ENCODE data around the gene CXCL11. TPM values are rescaled to one million over a fixed set of nuclear protein-coding genes. Genes with fewer than 3 reads are reported as not detected.
"Not testable (repeated sequence)": the region's sequence is repeated elsewhere in the genome, so short reads cannot be mapped to it uniquely, and the experiment has no call there.

Gene CXCL11
- total and polyA plus RNA-seq, 3 donors from 2014 or later = 0.55 to 2.0 TPM; not detected in 1

DNA sequence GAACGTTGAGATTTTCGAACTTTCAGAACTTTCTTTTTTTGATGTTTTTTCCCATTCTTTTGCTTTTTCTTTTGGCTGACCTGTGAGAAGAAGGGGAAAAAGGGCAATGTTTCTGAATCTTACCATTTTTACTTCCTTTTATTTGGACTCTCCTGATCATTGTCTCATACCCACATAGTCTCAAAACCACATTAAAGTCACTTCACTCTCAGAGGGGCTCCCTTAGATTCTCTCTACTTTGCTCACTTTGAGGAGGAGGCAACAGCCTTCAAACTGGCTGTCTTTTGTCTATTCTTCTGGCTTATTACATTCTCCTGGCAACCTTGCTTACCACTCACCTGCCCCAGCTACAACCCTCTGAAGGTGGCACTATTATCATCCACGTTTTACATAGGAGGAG, 32.2 kb downstream of the CXCL11 start:
- Histone ChIP-seq H3K4me1 (no peaks in the 10 kb centered on the region), H3K4me3 (no peak overlapping the region), H3K9me3 (no peaks in the 10 kb centered on the region), H3K27ac (no peak overlapping the region), H3K27me3 (no peaks in the 10 kb centered on the region), H3K36me3 (ENCODE audit: low read depth, missing control alignments) (no peaks in the 10 kb centered on the region)
- TF ChIP-seq POLR2A (IDR thresholded peaks at IDR 0.05) = no peak
- TF ChIP-seq, protein P1, sequence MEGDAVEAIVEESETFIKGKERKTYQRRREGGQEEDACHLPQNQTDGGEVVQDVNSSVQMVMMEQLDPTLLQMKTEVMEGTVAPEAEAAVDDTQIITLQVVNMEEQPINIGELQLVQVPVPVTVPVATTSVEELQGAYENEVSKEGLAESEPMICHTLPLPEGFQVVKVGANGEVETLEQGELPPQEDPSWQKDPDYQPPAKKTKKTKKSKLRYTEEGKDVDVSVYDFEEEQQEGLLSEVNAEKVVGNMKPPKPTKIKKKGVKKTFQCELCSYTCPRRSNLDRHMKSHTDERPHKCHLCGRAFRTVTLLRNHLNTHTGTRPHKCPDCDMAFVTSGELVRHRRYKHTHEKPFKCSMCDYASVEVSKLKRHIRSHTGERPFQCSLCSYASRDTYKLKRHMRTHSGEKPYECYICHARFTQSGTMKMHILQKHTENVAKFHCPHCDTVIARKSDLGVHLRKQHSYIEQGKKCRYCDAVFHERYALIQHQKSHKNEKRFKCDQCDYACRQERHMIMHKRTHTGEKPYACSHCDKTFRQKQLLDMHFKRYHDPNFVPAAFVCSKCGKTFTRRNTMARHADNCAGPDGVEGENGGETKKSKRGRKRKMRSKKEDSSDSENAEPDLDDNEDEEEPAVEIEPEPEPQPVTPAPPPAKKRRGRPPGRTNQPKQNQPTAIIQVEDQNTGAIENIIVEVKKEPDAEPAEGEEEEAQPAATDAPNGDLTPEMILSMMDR (IDR thresholded peaks at IDR 0.05) = no peak
- intact Hi-C loops (cut with DNase I; ENCODE audit: low total_unique reads) = no loop called here
- 82 to 90% methylated on average over 3 of the region's 3 CpGs for WGBS, 2 donors
- no peak for DNase-seq

DNA sequence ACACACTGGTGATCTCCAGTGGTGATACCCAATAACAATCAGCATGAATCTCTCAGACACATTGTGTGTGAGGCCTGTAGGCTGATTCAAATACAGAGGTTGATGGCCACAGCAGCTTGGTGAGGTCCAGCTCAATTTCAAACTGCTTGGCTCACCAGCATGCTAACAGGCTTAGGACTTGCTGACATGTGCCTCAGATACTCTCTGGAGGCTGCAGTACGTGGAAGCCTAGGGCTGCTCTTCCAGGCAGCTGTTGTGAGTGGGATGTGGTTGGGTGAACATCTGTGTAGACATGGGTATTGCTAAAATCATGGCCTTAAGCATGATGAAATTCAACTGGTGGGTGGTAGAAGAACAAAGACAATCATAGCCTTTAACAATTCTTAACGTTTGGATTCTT, 32.8 kb downstream of the CXCL11 start:
- no peaks in the 10 kb centered on the region for H3K9me3 ChIP-seq
- no peaks in the 10 kb centered on the region for H3K36me3 ChIP-seq (ENCODE audit: low read depth, missing control alignments)
- H3K4me1 ChIP-seq = no peaks in the 10 kb centered on the region
- TF ChIP-seq POLR2A (IDR thresholded peaks at IDR 0.05) = no peak
- TF ChIP-seq, protein P1 (IDR thresholded peaks at IDR 0.05) = no peak
- H3K4me3 ChIP-seq = no peak overlapping the region
- intact Hi-C loops (cut with DNase I; ENCODE audit: low total_unique reads) = no loop called here
- no peaks in the 10 kb centered on the region for H3K27me3 ChIP-seq
- no peak overlapping the region for H3K27ac ChIP-seq
- DNase-seq = no peak
- WGBS, 2 donors = 77 to 80% methylated on average over 2 of the region's 2 CpGs

DNA sequence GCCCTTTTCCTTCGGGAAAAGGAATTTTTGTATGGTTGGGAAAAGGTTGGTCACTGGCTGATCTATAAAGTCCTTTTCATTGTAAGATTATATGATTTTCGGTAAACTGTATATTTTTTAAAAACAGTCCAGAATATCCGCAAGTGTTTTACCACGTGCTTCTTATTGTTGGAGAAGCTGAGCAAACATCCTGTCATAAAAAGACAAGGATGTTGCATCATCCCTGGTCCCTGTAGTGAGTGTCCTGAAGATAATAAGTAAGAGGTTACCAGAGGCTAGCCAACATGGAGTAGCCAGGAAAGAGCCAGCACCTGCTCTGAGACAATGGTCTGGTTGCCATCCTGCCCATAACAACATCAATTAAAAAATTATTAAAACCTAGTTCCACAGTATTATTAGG, 33.7 kb downstream of the CXCL11 start:
- Histone ChIP-seq H3K9me3 (no peaks in the 10 kb centered on the region), H3K36me3 (ENCODE audit: low read depth, missing control alignments) (no peaks in the 10 kb centered on the region), H3K27ac (no peak overlapping the region), H3K27me3 (no peaks in the 10 kb centered on the region), H3K4me3 (no peak overlapping the region), H3K4me1 (no peaks in the 10 kb centered on the region)
- DNase-seq = no peak
- no peak for TF ChIP-seq POLR2A (IDR thresholded peaks at IDR 0.05)
- TF ChIP-seq, protein P1 (IDR thresholded peaks at IDR 0.05) = no peak
- intact Hi-C loops (cut with DNase I; ENCODE audit: low total_unique reads) = no loop called here
- 86 to 90% methylated on average over 4 of the region's 4 CpGs for WGBS, 2 donors

DNA sequence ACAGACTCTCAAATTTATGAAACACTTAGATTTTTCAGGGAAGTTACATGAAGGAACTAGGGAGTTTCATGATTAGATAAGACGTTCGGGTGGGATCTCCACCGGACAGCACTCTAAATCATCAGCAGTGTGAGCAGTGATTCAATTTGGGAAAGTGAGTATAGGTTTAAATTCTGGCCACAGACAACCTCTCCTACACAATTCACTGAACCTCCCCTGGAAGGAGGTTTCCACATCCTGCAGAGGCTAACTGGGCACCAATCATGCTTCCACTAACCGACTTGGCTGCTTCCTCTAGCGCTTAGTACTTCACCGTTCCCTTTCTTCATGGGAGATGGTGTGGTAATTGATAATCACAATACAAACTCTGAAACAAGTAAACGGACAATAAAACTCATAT, 34.2 kb downstream of the CXCL11 start:
- H3K4me3 ChIP-seq = no peak overlapping the region
- intact Hi-C loops (cut with DNase I; ENCODE audit: low total_unique reads) = no loop called here
- H3K4me1 ChIP-seq = no peaks in the 10 kb centered on the region
- no peak overlapping the region for H3K27ac ChIP-seq
- TF ChIP-seq, protein P1 (IDR thresholded peaks at IDR 0.05) = no peak
- TF ChIP-seq POLR2A (IDR thresholded peaks at IDR 0.05) = no peak
- no peaks in the 10 kb centered on the region for H3K36me3 ChIP-seq (ENCODE audit: low read depth, missing control alignments)
- 59 to 62% methylated on average over 7 of the region's 7 CpGs for WGBS, 2 donors
- DNase-seq = no peak
- H3K27me3 ChIP-seq = no peaks in the 10 kb centered on the region
- no peaks in the 10 kb centered on the region for H3K9me3 ChIP-seq

DNA sequence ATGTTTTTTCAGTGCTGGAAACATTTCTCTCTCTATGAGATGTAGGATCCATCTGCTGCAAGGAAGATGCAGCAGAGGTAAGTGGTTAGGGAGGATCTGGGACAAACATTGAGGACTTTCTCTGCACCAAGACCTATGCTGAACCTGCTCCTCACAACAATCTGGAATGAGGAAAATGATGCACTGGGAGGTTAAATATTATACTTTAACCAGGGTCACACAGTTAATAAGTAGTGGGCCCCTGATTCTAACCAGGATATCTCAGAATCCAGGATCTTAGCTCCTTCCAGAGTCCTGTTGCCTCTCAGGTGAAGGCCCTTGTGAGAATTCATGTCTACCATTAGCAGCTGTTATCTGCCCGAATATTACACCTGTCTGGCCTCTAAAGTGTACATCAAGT, 35.6 kb downstream of the CXCL11 start:
- Histone ChIP-seq H3K27me3 (no peaks in the 10 kb centered on the region), H3K4me1 (no peaks in the 10 kb centered on the region), H3K27ac (no peak overlapping the region), H3K36me3 (ENCODE audit: low read depth, missing control alignments) (no peaks in the 10 kb centered on the region), H3K4me3 (no peak overlapping the region), H3K9me3 (no peaks in the 10 kb centered on the region)
- TF ChIP-seq POLR2A (IDR thresholded peaks at IDR 0.05) = no peak
- TF ChIP-seq, protein P1 (IDR thresholded peaks at IDR 0.05) = no peak
- 81 to 100% methylated on average over 1 of the region's 1 CpG for WGBS, 2 donors
- intact Hi-C loops (cut with DNase I; ENCODE audit: low total_unique reads) = no loop called here
- no peak for DNase-seq

DNA sequence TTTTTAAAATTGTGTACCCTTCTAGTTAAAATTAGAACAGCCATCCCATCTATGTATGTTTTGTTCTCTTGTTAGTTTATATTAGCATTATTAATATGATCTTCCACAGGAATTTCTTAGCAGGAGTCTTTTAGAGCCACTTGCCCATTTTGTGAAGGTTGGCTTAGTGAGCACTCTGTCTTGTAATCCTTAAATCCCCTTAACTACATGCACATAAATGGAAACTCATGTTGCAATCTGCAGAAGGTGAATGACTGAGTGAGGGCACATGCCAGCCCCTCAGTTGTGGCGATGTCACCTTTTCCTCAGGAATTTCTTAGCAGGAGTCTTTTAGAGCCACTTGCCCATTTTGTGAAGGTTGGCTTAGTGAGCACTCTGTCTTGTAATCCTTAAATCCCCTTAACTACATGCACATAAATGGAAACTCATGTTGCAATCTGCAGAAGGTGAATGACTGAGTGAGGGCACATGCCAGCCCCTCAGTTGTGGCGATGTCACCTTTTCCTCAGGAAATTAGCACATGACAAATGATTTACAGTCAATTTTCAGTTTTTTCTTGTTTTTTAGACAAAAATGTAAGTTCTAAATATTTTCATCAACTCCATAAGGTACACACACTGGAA, 37.2 kb downstream of the CXCL11 start:
- H3K4me1 ChIP-seq; H3K9me3 ChIP-seq; H3K27ac ChIP-seq; H3K27me3 ChIP-seq; H3K4me3 ChIP-seq; H3K36me3 ChIP-seq (ENCODE audit: low read depth, missing control alignments); DNase-seq: not testable (repeated sequence)
- 92 to 100% methylated on average over 2 of the region's 2 CpGs for WGBS, 2 donors
- intact Hi-C loops (cut with DNase I; ENCODE audit: low total_unique reads) = loop anchor here (5.0 kb wide), 1 partner anchor 69 kb away; no protein-coding TSS in a partner anchor

Measured in testis (tissue), 3 donors.